Endothelial cell of coronary artery (primary cell): ENCODE results near the gene FALEC. TPM values are rescaled to one million over a fixed set of nuclear protein-coding genes. Genes with fewer than 3 reads are reported as not detected.

Experiments
- total RNA-seq: library from RNA; depleted of rRNA; stranded (reverse); fragments of >200 nt; gene quantifications from 2 replicates; pipeline ENCODE4 v1.2.3, GENCODE V29; 2014

Gene FALEC
- total RNA-seq: 0.63 TPM in 1 of 2 replicates, not detected in the other

GRCh38 chr1:150515328-150516049, at the start of gene FALEC:
Gene FALEC (plus strand): TSS chr1:150515752.

GRCh38 chr1:150486966-150487762, 28.4 kb upstream of the FALEC start, which contains the start of gene TARS2:
Gene TARS2 (plus strand): TSS chr1:150487419. CDS start chr1:150487451, 32 bp downstream.

GRCh38 chr1:150507912-150508864, 7.4 kb upstream of the FALEC start, which contains the start of gene ECM1:
Gene ECM1 (plus strand): TSS chr1:150508109. CDS start chr1:150508210, 101 bp downstream.

GRCh38 chr1:150548632-150549495, 33.3 kb downstream of the FALEC start, which contains the start of gene ADAMTSL4:
Gene ADAMTSL4 (plus strand): TSS chr1:150549408. CDS start chr1:150552289, 2,881 bp downstream.

GRCh38 chr1:150579110-150579944, 63.8 kb downstream of the FALEC start, which contains the start of gene MCL1:
Gene MCL1 (minus strand): TSS chr1:150579610. CDS start chr1:150579530, 80 bp downstream.

Other genes starting within 250 kb of the FALEC start
- gene APH1A, start 246.7 kb upstream of the FALEC start, total RNA-seq: 101 and 131 TPM in 2 replicates
- 41.3 and 104 TPM in 2 replicates for gene C1orf54, start 243.0 kb upstream of the FALEC start, total RNA-seq
- 0.54 and 1.6 TPM in 2 replicates for gene CIART, start 233.2 kb upstream of the FALEC start, total RNA-seq
- 58.5 and 68.8 TPM in 2 replicates for gene MRPS21, start 221.9 kb upstream of the FALEC start, total RNA-seq
- gene PRPF3, start 194.2 kb upstream of the FALEC start, total RNA-seq: 39.0 and 42.4 TPM in 2 replicates
- gene RPRD2, start 151.6 kb upstream of the FALEC start, total RNA-seq: 5.5 and 5.7 TPM in 2 replicates
- 10.4 and 11.0 TPM in 2 replicates for gene TARS2, start 28.3 kb upstream of the FALEC start, total RNA-seq
- gene ECM1, start 7.6 kb upstream of the FALEC start, total RNA-seq: 0.27 and 0.75 TPM in 2 replicates
- gene ADAMTSL4, start 33.7 kb downstream of the FALEC start, total RNA-seq: 0.18 and 0.56 TPM in 2 replicates
- gene MCL1, start 63.9 kb downstream of the FALEC start, total RNA-seq: 196 and 263 TPM in 2 replicates
- gene ENSA, start 113.9 kb downstream of the FALEC start, total RNA-seq: 64.4 and 71.7 TPM in 2 replicates
- gene GOLPH3L, start 181.4 kb downstream of the FALEC start, total RNA-seq: 14.0 and 14.7 TPM in 2 replicates
- gene HORMAD1, start 205.1 kb downstream of the FALEC start, total RNA-seq: not detected in 2 replicates